ENCODE measurements around the gene ART4.

DNA sequence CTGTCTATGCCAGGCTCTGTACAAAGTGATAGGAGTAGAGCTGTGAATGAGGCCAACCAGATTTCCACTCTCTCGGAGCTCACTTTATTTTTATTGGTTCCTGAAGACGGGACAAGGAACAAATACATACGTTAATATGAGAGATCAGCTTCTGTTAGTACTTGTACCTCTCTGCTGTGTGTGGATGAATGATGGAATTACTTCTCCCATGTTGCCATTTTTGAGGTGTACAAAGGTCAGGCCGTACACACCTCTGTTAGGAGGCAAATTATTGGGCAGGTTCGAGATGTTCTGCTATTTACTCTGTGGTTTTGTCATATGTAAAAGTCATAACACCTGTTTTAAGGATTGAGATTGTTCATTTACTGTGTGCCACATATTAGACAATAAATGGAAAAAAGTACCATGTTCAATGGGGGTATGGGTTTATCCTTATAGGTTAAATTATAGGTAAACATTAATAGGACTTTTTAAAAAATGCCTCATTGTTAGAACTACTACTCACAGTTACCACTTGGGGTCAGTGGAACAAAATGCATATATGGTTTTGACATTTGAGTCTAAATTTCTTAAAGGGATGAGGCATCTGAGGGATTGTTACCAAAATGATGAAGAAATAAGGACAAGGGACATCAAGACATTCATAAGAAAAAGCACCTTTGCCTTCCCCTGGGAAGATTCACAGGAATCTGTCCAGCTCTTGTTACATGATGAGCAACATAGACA is 66.9 kb downstream of the ART4 start:
- TF ChIP-seq SMC3 (conservative IDR thresholded peaks at IDR 0.05; ENCODE audit: poor library complexity): no peak
- TF ChIP-seq MXI1 (conservative IDR thresholded peaks at IDR 0.05; ENCODE audit: poor library complexity, severe bottlenecking): no peak
- no peak for TF ChIP-seq EZH2 (IDR thresholded peaks at IDR 0.05; ENCODE audit: borderline replicate concordance, insufficient read depth, low read length, poor library complexity, severe bottlenecking)
- TF ChIP-seq EP300 (conservative IDR thresholded peaks at IDR 0.05; ENCODE audit: poor library complexity, severe bottlenecking): no peak
- TF ChIP-seq, protein P1, sequence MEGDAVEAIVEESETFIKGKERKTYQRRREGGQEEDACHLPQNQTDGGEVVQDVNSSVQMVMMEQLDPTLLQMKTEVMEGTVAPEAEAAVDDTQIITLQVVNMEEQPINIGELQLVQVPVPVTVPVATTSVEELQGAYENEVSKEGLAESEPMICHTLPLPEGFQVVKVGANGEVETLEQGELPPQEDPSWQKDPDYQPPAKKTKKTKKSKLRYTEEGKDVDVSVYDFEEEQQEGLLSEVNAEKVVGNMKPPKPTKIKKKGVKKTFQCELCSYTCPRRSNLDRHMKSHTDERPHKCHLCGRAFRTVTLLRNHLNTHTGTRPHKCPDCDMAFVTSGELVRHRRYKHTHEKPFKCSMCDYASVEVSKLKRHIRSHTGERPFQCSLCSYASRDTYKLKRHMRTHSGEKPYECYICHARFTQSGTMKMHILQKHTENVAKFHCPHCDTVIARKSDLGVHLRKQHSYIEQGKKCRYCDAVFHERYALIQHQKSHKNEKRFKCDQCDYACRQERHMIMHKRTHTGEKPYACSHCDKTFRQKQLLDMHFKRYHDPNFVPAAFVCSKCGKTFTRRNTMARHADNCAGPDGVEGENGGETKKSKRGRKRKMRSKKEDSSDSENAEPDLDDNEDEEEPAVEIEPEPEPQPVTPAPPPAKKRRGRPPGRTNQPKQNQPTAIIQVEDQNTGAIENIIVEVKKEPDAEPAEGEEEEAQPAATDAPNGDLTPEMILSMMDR (IDR thresholded peaks at IDR 0.05; ENCODE audit: poor library complexity, severe bottlenecking): no peak

Measured in neural cell (in vitro differentiated cells).